PC-9 (cell line): ENCODE data around the gene METTL13. TPM values are rescaled to one million over a fixed set of nuclear protein-coding genes. Genes with fewer than 3 reads are reported as not detected.
A peak's percentile ranks its signal among the peaks of the same experiment; 100 is the strongest.

Experiments
- BruUV-seq: library from RNA; stranded (reverse); fragments of 400-500 nt; replicated peaks from 2 replicates; lab custom pipeline; 2021; lab: Mats Ljungman, UMichigan
- CTCF ChIA-PET: fragments of 300-600 bp; sonication (Branson Sonifier 250); formaldehyde crosslinking; loops from one replicate; lab custom pipeline; 2022; ENCODE audit warnings: antibody characterized with exemption; lab: Charles Lee
- POLR2A ChIA-PET: fragments of 300-600 bp; sonication (Branson Sonifier 250); formaldehyde crosslinking; loops from one replicate; lab custom pipeline; 2022; ENCODE audit warnings: antibody characterized with exemption; ENCODE audit not compliant: unreplicated experiment; lab: Charles Lee
- DNase-seq, 2 experiments: peaks; one replicate each; pipeline versions ENCODE4 v3.0.0 to v3.0.0-alpha.2; 2015 to 2022; ENCODE audit warnings: mixed read lengths in 1 of 2
- H2AFZ ChIP-seq: fragments of 200-600 bp; sonication (generic); 2 replicates; pipeline ENCODE4 v1.8.1; 2017; ENCODE audit warnings: antibody characterized with exemption
- H3F3A ChIP-seq: fragments of 200-600 bp; sonication (generic); 2 replicates; pipeline ENCODE4 v1.8.1; 2017; ENCODE audit warnings: antibody characterized with exemption, mild to moderate bottlenecking, low read depth; ENCODE audit not compliant: insufficient read depth
- H3K27ac ChIP-seq: fragments of 200-600 bp; sonication (generic); 2 replicates; pipeline ENCODE4 v1.6.1; 2016; ENCODE audit warnings: mixed run types
- H3K27me3 ChIP-seq: fragments of 200-600 bp; sonication (generic); 2 replicates; pipeline ENCODE4 v1.6.1; 2016; ENCODE audit warnings: low read depth, mixed run types; ENCODE audit not compliant: insufficient read depth
- H3K36me3 ChIP-seq: fragments of 200-600 bp; sonication (generic); 2 replicates; pipeline ENCODE4 v1.6.1; 2016; ENCODE audit warnings: low read depth, mixed run types
- H3K4me1 ChIP-seq: fragments of 200-600 bp; sonication (generic); replicated peaks from 2 replicates; pipeline ENCODE4 v1.6.1; 2016; ENCODE audit warnings: mixed run types; ENCODE audit not compliant: insufficient read depth
- H3K4me2 ChIP-seq: fragments of 200-600 bp; sonication (generic); 2 replicates; pipeline ENCODE4 v1.6.1; 2017; ENCODE audit warnings: mixed run types
- H3K4me3 ChIP-seq: fragments of 200-600 bp; sonication (generic); 2 replicates; pipeline ENCODE4 v1.6.1; 2016; ENCODE audit warnings: mixed run types
- H3K79me2 ChIP-seq: fragments of 200-600 bp; sonication (generic); 2 replicates; pipeline ENCODE4 v1.6.1; 2017; ENCODE audit warnings: low read depth, mixed run types
- H3K9me2 ChIP-seq: fragments of 200-600 bp; sonication (generic); 2 replicates; pipeline ENCODE4 v1.8.1; 2017; ENCODE audit warnings: mild to moderate bottlenecking; ENCODE audit not compliant: insufficient read depth
- H3K9me3 ChIP-seq: fragments of 200-600 bp; sonication (generic); 2 replicates; pipeline ENCODE4 v1.8.1; 2016; ENCODE audit warnings: low read depth; ENCODE audit not compliant: insufficient read depth
- H4K20me1 ChIP-seq: fragments of 200-600 bp; sonication (generic); 2 replicates; pipeline ENCODE4 v1.8.1; 2017; ENCODE audit not compliant: insufficient read depth
- CTCF ChIP-seq: fragments of 200-600 bp; sonication (generic); conservative IDR thresholded peaks from 2 replicates; pipeline ENCODE4 v1.6.1; 2017; ENCODE audit warnings: mixed run types, antibody characterized with exemption, mild to moderate bottlenecking, moderate library complexity
- EZH2 ChIP-seq: fragments of 200-600 bp; sonication (generic); IDR thresholded peaks from 2 replicates; pipeline ENCODE4 v1.8.0; 2017; ENCODE audit warnings: antibody characterized with exemption, low read depth
- intact Hi-C: fragments of 100-400 bp; cut with micrococcal nuclease; formaldehyde crosslinking; loops from one replicate; pipeline ENCODE4 v1.10.0; 2022; ENCODE audit not compliant: unreplicated experiment
- total RNA-seq: library from RNA; stranded (reverse); gene quantifications from 2 replicates; pipeline ENCODE4 v1.2.3, GENCODE V29; 2021

The METTL13 gene
- total RNA-seq, 1 experiment from 2014 or later, result 32.2 TPM

GRCh38 chr1:171738911-171739310, 42.5 kb upstream of the METTL13 start:
- Histone ChIP-seq H3K4me3 (no peak overlapping the region), H3K36me3 (no peaks in the 10 kb centered on the region), H3K9me3 (no peaks in the 10 kb centered on the region), H3K79me2 (peaks cover 13% of the 10 kb centered on the region; the same call in 1 of the 2 replicates), H4K20me1 (no peaks in the 10 kb centered on the region), H3K4me1 (peaks cover 24% of the 10 kb centered on the region), H3K27me3 (no peaks in the 10 kb centered on the region), H3K27ac (no peak overlapping the region), H3F3A (peaks cover 20% of the 10 kb centered on the region), H3K4me2 (no peak overlapping the region), H3K9me2 (0 out of 2 replicates have a peak, but pooled peaks cover 3% of the 10 kb centered on the region), H2AFZ (no peak overlapping the region)
- no peak for DNase-seq
- TF ChIP-seq EZH2 (no peak), CTCF (no peak)
- intact Hi-C loops, result no loop called here
- ChIA-PET CTCF (interaction anchor here (0.6 kb wide), 1 partner anchor 67 kb away, joined by 4 read pairs; no protein-coding TSS in a partner anchor), POLR2A (interaction anchor here (0.6 kb wide), 1 partner anchor 43 kb away, joined by 5 read pairs; the partner anchor contains the start of gene METTL13)
- BruUV-seq, result no TSS peak

GRCh38 chr1:171739656-171740055, 41.8 kb upstream of the METTL13 start:
- H3K27me3 ChIP-seq, result no peaks in the 10 kb centered on the region
- H2AFZ ChIP-seq, result no peak overlapping the region
- H3K9me2 ChIP-seq, result 0 out of 2 replicates have a peak, but pooled peaks cover 3% of the 10 kb centered on the region
- no peaks in the 10 kb centered on the region for H3K9me3 ChIP-seq
- H3K36me3 ChIP-seq, result no peaks in the 10 kb centered on the region
- no peak overlapping the region for H3K4me2 ChIP-seq
- intact Hi-C loops, result no loop called here
- peaks cover 29% of the 10 kb centered on the region for H3K4me1 ChIP-seq
- H3F3A ChIP-seq, result peaks cover 22% of the 10 kb centered on the region
- TF ChIP-seq EZH2 (no peak), CTCF (no peak)
- peaks cover 13% of the 10 kb centered on the region; the same call in 1 of the 2 replicates for H3K79me2 ChIP-seq
- no peak for DNase-seq
- ChIA-PET POLR2A (no interaction called here), CTCF (no interaction called here)
- H3K27ac ChIP-seq, result no peak overlapping the region
- H3K4me3 ChIP-seq, result no peak overlapping the region
- H4K20me1 ChIP-seq, result no peaks in the 10 kb centered on the region
- no TSS peak for BruUV-seq

GRCh38 chr1:171740356-171740863, 41.0 kb upstream of the METTL13 start:
- intact Hi-C loops, result no loop called here
- no peak for DNase-seq
- H3K4me3 ChIP-seq, result peak overlapping the region; percentile 88; the same call in 1 of the 2 replicates

More at GRCh38 chr1:171740356-171740863, 41.0 kb upstream of the METTL13 start:
- POLR2A ChIA-PET, result interaction anchor here (0.7 kb wide), 1 partner anchor 1469 kb away, joined by 6 read pairs; no protein-coding TSS in a partner anchor
- no peak for TF ChIP-seq CTCF
- TF ChIP-seq EZH2, result no peak
- Histone ChIP-seq H2AFZ (no peak overlapping the region), H3K36me3 (no peaks in the 10 kb centered on the region), H4K20me1 (no peaks in the 10 kb centered on the region), H3K9me3 (no peaks in the 10 kb centered on the region), H3K4me2 (peak overlapping the region; percentile 92), H3K4me1 (peaks cover 29% of the 10 kb centered on the region), H3K27me3 (no peaks in the 10 kb centered on the region), H3K79me2 (peaks cover 13% of the 10 kb centered on the region; the same call in 1 of the 2 replicates), H3K27ac (no peak overlapping the region), H3F3A (peaks cover 22% of the 10 kb centered on the region), H3K9me2 (0 out of 2 replicates have a peak, but pooled peaks cover 3% of the 10 kb centered on the region)
- CTCF ChIA-PET, result interaction anchor here (1.3 kb wide), 1 partner anchor 96 kb away, joined by 4 read pairs; no protein-coding TSS in a partner anchor
- no TSS peak for BruUV-seq
